ENCODE data around the gene M1AP.
A peak's percentile ranks its signal among the peaks of the same experiment; 100 is the strongest.

The M1AP gene

GRCh38 chr2:74596584-74596983 is 51.5 kb downstream of the M1AP start:
- no peaks in the 10 kb centered on the region for H3K36me3 ChIP-seq (ENCODE audit: insufficient read depth, low read length)
- peaks cover 12% of the 10 kb centered on the region for H3K4me1 ChIP-seq (ENCODE audit: control insufficient read depth, insufficient read depth, low read length, unreplicated experiment)
- no peaks in the 10 kb centered on the region for H3K79me2 ChIP-seq (ENCODE audit: control insufficient read depth, insufficient read depth, low read length, unreplicated experiment)
- H2AFZ ChIP-seq (ENCODE audit: low read length, unreplicated experiment): no peak overlapping the region
- no peaks in the 10 kb centered on the region for H3K27me3 ChIP-seq (ENCODE audit: insufficient read depth, low read length)
- no peak overlapping the region for H3K27ac ChIP-seq (ENCODE audit: low read depth, low read length)
- H3K4me3 ChIP-seq (ENCODE audit: low read depth, low read length): no peak overlapping the region

GRCh38 chr2:74593826-74594772 is 54.0 kb downstream of the M1AP start:
- no peaks in the 10 kb centered on the region for H3K27me3 ChIP-seq (ENCODE audit: insufficient read depth, low read length)
- H3K27ac ChIP-seq (ENCODE audit: low read depth, low read length): peak overlapping the region; percentile 38
- H2AFZ ChIP-seq (ENCODE audit: low read length, unreplicated experiment): no peak overlapping the region
- no peaks in the 10 kb centered on the region for H3K36me3 ChIP-seq (ENCODE audit: insufficient read depth, low read length)
- peaks cover 15% of the 10 kb centered on the region for H3K4me1 ChIP-seq (ENCODE audit: control insufficient read depth, insufficient read depth, low read length, unreplicated experiment)
- no peaks in the 10 kb centered on the region for H3K79me2 ChIP-seq (ENCODE audit: control insufficient read depth, insufficient read depth, low read length, unreplicated experiment)
- no peak overlapping the region for H3K4me3 ChIP-seq (ENCODE audit: low read depth, low read length)

GRCh38 chr2:74588664-74589063 is 59.5 kb downstream of the M1AP start:
- Histone ChIP-seq H3K36me3 (ENCODE audit: insufficient read depth, low read length) (no peaks in the 10 kb centered on the region), H3K4me1 (ENCODE audit: control insufficient read depth, insufficient read depth, low read length, unreplicated experiment) (peaks cover 35% of the 10 kb centered on the region), H3K79me2 (ENCODE audit: control insufficient read depth, insufficient read depth, low read length, unreplicated experiment) (no peaks in the 10 kb centered on the region), H3K27ac (ENCODE audit: low read depth, low read length) (no peak overlapping the region), H3K4me3 (ENCODE audit: low read depth, low read length) (no peak overlapping the region), H3K27me3 (ENCODE audit: insufficient read depth, low read length) (no peaks in the 10 kb centered on the region), H2AFZ (ENCODE audit: low read length, unreplicated experiment) (no peak overlapping the region)

- Histone ChIP-seq H3K4me1 (ENCODE audit: control insufficient read depth, insufficient read depth, low read length, unreplicated experiment) (peaks cover 40% of the 10 kb centered on the region), H3K79me2 (ENCODE audit: control insufficient read depth, insufficient read depth, low read length, unreplicated experiment) (no peaks in the 10 kb centered on the region), H3K4me3 (ENCODE audit: low read depth, low read length) (no peak overlapping the region), H3K36me3 (ENCODE audit: insufficient read depth, low read length) (no peaks in the 10 kb centered on the region), H3K27ac (ENCODE audit: low read depth, low read length) (no peak overlapping the region), H2AFZ (ENCODE audit: low read length, unreplicated experiment) (no peak overlapping the region), H3K27me3 (ENCODE audit: insufficient read depth, low read length) (no peaks in the 10 kb centered on the region)
Measured at GRCh38 chr2:74587664-74588277, 60.4 kb downstream of the M1AP start.

GRCh38 chr2:74585406-74586185 is 62.5 kb downstream of the M1AP start:
- peak overlapping the region; percentile 37 for H3K27ac ChIP-seq (ENCODE audit: low read depth, low read length)
- peaks cover 40% of the 10 kb centered on the region for H3K4me1 ChIP-seq (ENCODE audit: control insufficient read depth, insufficient read depth, low read length, unreplicated experiment)
- H2AFZ ChIP-seq (ENCODE audit: low read length, unreplicated experiment): peak overlapping the region; percentile 92
- H3K4me3 ChIP-seq (ENCODE audit: low read depth, low read length): peak overlapping the region; percentile 55
- no peaks in the 10 kb centered on the region for H3K36me3 ChIP-seq (ENCODE audit: insufficient read depth, low read length)
- H3K79me2 ChIP-seq (ENCODE audit: control insufficient read depth, insufficient read depth, low read length, unreplicated experiment): no peaks in the 10 kb centered on the region
- no peaks in the 10 kb centered on the region for H3K27me3 ChIP-seq (ENCODE audit: insufficient read depth, low read length)

- no peaks in the 10 kb centered on the region for H3K36me3 ChIP-seq (ENCODE audit: insufficient read depth, low read length)
- H2AFZ ChIP-seq (ENCODE audit: low read length, unreplicated experiment): no peak overlapping the region
- peaks cover 39% of the 10 kb centered on the region for H3K4me1 ChIP-seq (ENCODE audit: control insufficient read depth, insufficient read depth, low read length, unreplicated experiment)
- H3K27ac ChIP-seq (ENCODE audit: low read depth, low read length): peak overlapping the region; percentile 85
- no peaks in the 10 kb centered on the region for H3K79me2 ChIP-seq (ENCODE audit: control insufficient read depth, insufficient read depth, low read length, unreplicated experiment)
- no peaks in the 10 kb centered on the region for H3K27me3 ChIP-seq (ENCODE audit: insufficient read depth, low read length)
- H3K4me3 ChIP-seq (ENCODE audit: low read depth, low read length): no peak overlapping the region; the same call in 1 of the 2 replicates
Measured at GRCh38 chr2:74584088-74584645, 64.0 kb downstream of the M1AP start.

- H3K79me2 ChIP-seq (ENCODE audit: control insufficient read depth, insufficient read depth, low read length, unreplicated experiment): no peaks in the 10 kb centered on the region
- H3K4me1 ChIP-seq (ENCODE audit: control insufficient read depth, insufficient read depth, low read length, unreplicated experiment): peaks cover 32% of the 10 kb centered on the region
- no peak overlapping the region for H3K4me3 ChIP-seq (ENCODE audit: low read depth, low read length)
- H3K27me3 ChIP-seq (ENCODE audit: insufficient read depth, low read length): no peaks in the 10 kb centered on the region
- peak overlapping the region; percentile 85 for H3K27ac ChIP-seq (ENCODE audit: low read depth, low read length)
- peak overlapping the region; percentile 8 for H2AFZ ChIP-seq (ENCODE audit: low read length, unreplicated experiment)
- no peaks in the 10 kb centered on the region for H3K36me3 ChIP-seq (ENCODE audit: insufficient read depth, low read length)
Measured at GRCh38 chr2:74583504-74583903, 64.6 kb downstream of the M1AP start.

GRCh38 chr2:74582184-74582583 is 65.9 kb downstream of the M1AP start:
- Histone ChIP-seq H3K79me2 (ENCODE audit: control insufficient read depth, insufficient read depth, low read length, unreplicated experiment) (no peaks in the 10 kb centered on the region), H3K36me3 (ENCODE audit: insufficient read depth, low read length) (no peaks in the 10 kb centered on the region), H3K27ac (ENCODE audit: low read depth, low read length) (no peak overlapping the region), H3K27me3 (ENCODE audit: insufficient read depth, low read length) (no peaks in the 10 kb centered on the region), H2AFZ (ENCODE audit: low read length, unreplicated experiment) (no peak overlapping the region), H3K4me3 (ENCODE audit: low read depth, low read length) (no peak overlapping the region), H3K4me1 (ENCODE audit: control insufficient read depth, insufficient read depth, low read length, unreplicated experiment) (peaks cover 38% of the 10 kb centered on the region)

GRCh38 chr2:74581463-74581862 is 66.7 kb downstream of the M1AP start:
- Histone ChIP-seq H3K27me3 (ENCODE audit: insufficient read depth, low read length) (no peaks in the 10 kb centered on the region), H3K4me3 (ENCODE audit: low read depth, low read length) (no peak overlapping the region), H3K4me1 (ENCODE audit: control insufficient read depth, insufficient read depth, low read length, unreplicated experiment) (peaks cover 45% of the 10 kb centered on the region), H3K79me2 (ENCODE audit: control insufficient read depth, insufficient read depth, low read length, unreplicated experiment) (no peaks in the 10 kb centered on the region), H3K36me3 (ENCODE audit: insufficient read depth, low read length) (no peaks in the 10 kb centered on the region), H3K27ac (ENCODE audit: low read depth, low read length) (no peak overlapping the region), H2AFZ (ENCODE audit: low read length, unreplicated experiment) (no peak overlapping the region)

GRCh38 chr2:74578408-74578807 is 69.7 kb downstream of the M1AP start:
- Histone ChIP-seq H2AFZ (ENCODE audit: low read length, unreplicated experiment) (no peak overlapping the region), H3K79me2 (ENCODE audit: control insufficient read depth, insufficient read depth, low read length, unreplicated experiment) (no peaks in the 10 kb centered on the region), H3K27ac (ENCODE audit: low read depth, low read length) (no peak overlapping the region), H3K4me1 (ENCODE audit: control insufficient read depth, insufficient read depth, low read length, unreplicated experiment) (peaks cover 49% of the 10 kb centered on the region), H3K36me3 (ENCODE audit: insufficient read depth, low read length) (no peaks in the 10 kb centered on the region), H3K27me3 (ENCODE audit: insufficient read depth, low read length) (no peaks in the 10 kb centered on the region), H3K4me3 (ENCODE audit: low read depth, low read length) (no peak overlapping the region)

Data from ACC112 (cell line).